H1 (cell line): ENCODE measurements around the gene NIN. TPM values are rescaled to one million over a fixed set of nuclear protein-coding genes. Genes with fewer than 3 reads are reported as not detected.

Source experiments
- TAF7 ChIP-seq: optimal IDR thresholded peaks from 2 replicates; pipeline ENCODE3; 2011; ENCODE audit warnings: low read depth, mild to moderate bottlenecking, inconsistent platforms, low read length, moderate library complexity, borderline replicate concordance
- polyA plus RNA-seq, 7 experiments: library from polyadenylated mRNA; depleted of rRNA in 3 of 7; stranded (reverse) in 5 of 7; unstranded in 2 of 7; fragments of >200 nt in 5 of 7; fragments of 200-250 nt in 2 of 7; gene quantifications; 1 replicate in 5 of 7; 2 replicates in 1 of 7; 4 replicates in 1 of 7; pipeline versions ENCODE4 v1.2.1 to v1.2.3, GENCODE V29; 2011 to 2013; ENCODE audit warnings: missing spikeins in 2 of 7, mixed read lengths in 2 of 7
- total RNA-seq: library from RNA; stranded (reverse); fragmentation: NEBNext Ultra II Directional; extraction: Animal tissue kit (Norgen Biotek cat#: 25700); gene quantifications from 2 replicates; pipeline ENCODE4 v1.2.1, GENCODE V29; 2021

NIN gene
- total and polyA plus RNA-seq, 2 of the 8 experiments (the other 6 are each of a cell fraction or from before 2014, with no cell fraction given), result 3.2 to 21.3 TPM

- no peak for TF ChIP-seq TAF7
Measured at GRCh38 chr14:50763382-50764007, 67.5 kb downstream of the NIN start (continued).
